DOHH2 (cell line): ENCODE data around the gene PTPN2.

Experiments
- CTCF ChIP-seq: fragments of 200-600 bp; sonication (generic); IDR thresholded peaks from one replicate; pipeline ENCODE4 v1.5.1; 2014; ENCODE audit warnings: antibody characterized with exemption, mild to moderate bottlenecking, low read depth, low read length; ENCODE audit not compliant: poor library complexity, severe bottlenecking
- EZH2phosphoT487 ChIP-seq: fragments of 200-600 bp; sonication (generic); IDR thresholded peaks from 2 replicates; pipeline ENCODE4 v1.6.1; 2017; ENCODE audit warnings: borderline replicate concordance, mild to moderate bottlenecking, antibody characterized with exemption, low read length, moderate library complexity, mixed read lengths

DNA sequence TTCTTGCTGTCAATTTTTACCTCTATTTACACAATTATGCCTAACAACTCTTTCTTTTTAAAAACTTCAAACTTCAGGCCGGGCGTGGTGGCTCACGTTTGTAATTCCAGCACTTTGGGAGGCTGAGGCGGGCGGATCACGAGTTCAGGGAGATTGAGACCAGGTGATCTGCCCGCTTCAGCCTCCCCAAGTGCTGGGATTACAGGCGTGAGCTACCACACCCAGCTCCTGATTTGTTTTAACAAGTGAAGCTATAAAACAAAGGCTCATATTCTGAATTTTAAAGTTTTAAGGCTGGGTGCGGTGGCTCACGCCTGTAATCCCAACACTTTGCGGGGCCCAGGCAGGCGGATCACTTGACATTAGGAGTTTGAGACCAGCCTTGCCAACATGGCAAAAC lies 15.5 kb downstream of the PTPN2 start:
- no peak for TF ChIP-seq CTCF
- TF ChIP-seq EZH2phosphoT487: no peak
